ENCODE data around the gene GABRB1.

Gene GABRB1

DNA sequence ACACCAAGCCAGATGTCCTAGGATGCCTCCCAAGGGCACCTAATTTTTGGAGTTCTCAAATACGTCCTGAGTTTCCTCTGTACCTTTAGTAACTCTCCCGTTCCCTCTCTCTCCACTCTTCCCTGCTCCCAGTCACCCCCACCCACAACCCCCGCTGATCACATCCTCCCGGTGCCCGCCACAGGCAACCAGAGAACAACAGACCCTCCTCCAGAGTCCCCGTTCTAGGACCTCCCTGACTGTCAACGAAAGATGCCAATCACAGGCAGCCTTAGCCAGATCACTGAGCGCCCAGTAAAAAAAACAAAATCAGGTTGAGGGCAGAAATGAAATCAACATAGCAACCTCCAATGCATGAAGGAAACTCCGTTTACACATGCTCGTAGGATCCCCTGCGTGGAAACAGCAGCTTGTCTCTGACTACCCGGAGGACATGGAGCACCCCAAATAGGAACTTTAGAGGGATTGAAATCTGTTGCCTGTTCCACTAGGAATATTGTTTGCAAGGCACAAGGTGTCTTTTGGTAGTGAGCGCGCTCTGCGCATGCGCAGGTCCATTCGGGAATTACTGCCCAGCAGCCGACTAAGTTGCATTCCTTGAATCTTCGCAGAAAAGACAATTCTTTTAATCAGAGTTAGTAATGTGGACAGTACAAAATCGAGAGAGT, at the start of gene GABRB1:
TSS of gene GABRB1 (plus strand) at position 557 of the 668 bp plus-strand sequence.
- TF ChIP-seq, protein P1, sequence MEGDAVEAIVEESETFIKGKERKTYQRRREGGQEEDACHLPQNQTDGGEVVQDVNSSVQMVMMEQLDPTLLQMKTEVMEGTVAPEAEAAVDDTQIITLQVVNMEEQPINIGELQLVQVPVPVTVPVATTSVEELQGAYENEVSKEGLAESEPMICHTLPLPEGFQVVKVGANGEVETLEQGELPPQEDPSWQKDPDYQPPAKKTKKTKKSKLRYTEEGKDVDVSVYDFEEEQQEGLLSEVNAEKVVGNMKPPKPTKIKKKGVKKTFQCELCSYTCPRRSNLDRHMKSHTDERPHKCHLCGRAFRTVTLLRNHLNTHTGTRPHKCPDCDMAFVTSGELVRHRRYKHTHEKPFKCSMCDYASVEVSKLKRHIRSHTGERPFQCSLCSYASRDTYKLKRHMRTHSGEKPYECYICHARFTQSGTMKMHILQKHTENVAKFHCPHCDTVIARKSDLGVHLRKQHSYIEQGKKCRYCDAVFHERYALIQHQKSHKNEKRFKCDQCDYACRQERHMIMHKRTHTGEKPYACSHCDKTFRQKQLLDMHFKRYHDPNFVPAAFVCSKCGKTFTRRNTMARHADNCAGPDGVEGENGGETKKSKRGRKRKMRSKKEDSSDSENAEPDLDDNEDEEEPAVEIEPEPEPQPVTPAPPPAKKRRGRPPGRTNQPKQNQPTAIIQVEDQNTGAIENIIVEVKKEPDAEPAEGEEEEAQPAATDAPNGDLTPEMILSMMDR (IDR thresholded peaks at IDR 0.05; ENCODE audit: borderline replicate concordance, insufficient read depth, low read depth, low read length), result no peak
- peak within 1 kb of the TSS; percentile 61 for H3K4me3 ChIP-seq (ENCODE audit: low read depth, low read length)

DNA sequence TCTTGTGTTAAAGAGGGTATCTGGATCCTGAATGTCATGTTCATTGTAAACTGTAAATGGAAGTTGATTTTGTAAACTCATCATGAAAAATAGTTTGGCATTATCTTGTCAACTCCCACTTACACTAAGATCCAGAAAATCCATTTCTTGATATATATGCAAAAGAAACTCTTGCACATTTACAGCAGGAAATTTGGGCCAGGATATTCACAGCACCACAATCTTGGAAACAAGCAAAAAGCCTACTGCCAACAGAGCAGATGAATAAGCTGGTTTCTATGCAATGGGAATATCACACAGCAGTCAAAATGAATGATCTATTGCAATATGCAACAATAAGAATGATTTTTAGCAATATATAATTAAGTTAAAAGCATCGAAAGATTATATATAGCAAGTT, 46.6 kb upstream of the GABRB1 start:
- H3K4me3 ChIP-seq (ENCODE audit: low read depth, low read length), result no peak overlapping the region
- TF ChIP-seq, protein P1 (IDR thresholded peaks at IDR 0.05; ENCODE audit: borderline replicate concordance, insufficient read depth, low read depth, low read length), result no peak

DNA sequence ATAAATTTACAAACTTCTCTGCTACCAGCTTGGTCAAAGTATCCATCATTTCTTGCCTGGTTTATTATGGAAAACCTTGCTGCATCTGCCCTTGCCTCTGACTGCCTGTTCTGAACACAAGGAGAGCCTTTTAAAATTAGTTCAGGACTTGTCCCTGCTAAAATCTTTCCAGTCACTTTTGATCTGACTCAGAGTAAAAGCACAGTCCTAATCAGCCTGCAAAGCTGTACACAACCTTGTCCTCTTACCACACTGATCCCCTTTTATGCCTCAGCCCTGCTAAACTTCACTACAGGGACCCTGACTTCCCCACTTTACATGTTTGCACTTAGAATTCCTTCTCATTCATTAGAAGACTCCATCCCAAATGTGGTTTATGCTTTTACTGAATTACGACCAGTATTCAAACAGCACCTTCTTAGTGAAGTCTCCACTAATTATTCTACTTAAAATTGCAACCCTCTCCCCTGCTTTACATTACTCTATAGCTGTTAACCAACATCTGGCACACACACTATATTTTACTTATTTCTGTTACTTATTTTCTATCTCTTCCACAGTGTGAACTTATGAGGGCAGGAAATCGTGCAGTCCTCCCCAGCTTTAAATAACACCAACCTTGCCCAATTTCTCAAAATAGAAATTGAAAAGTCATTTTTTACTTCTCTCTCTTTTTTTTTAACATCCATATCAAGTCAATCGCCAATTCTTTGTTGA, 44.3 kb upstream of the GABRB1 start:
- TF ChIP-seq, protein P1 (IDR thresholded peaks at IDR 0.05; ENCODE audit: borderline replicate concordance, insufficient read depth, low read depth, low read length), result no peak
- H3K4me3 ChIP-seq (ENCODE audit: low read depth, low read length), result no peak overlapping the region

DNA sequence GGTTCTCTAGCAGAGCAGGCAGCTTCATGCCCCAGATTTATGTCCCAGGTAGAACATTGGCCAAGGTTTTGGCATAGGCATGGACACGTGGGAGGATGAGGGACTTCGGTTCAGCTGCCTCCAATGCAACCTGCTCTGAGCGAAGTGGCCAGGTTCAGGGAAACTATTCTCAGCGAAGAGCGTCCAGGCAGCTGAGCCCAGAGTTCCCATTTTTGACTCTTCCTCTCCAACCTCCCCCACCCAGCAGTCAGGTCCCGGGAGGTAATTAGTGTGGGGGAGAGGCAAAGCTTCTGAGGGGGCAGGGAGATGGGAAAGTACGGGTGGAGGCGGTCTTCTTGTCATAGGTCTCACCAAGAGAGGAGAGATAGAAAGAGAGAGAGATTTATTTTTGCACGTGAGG, 39.0 kb upstream of the GABRB1 start:
- no peak overlapping the region for H3K4me3 ChIP-seq (ENCODE audit: low read depth, low read length)
- TF ChIP-seq, protein P1 (IDR thresholded peaks at IDR 0.05; ENCODE audit: borderline replicate concordance, insufficient read depth, low read depth, low read length), result no peak

DNA sequence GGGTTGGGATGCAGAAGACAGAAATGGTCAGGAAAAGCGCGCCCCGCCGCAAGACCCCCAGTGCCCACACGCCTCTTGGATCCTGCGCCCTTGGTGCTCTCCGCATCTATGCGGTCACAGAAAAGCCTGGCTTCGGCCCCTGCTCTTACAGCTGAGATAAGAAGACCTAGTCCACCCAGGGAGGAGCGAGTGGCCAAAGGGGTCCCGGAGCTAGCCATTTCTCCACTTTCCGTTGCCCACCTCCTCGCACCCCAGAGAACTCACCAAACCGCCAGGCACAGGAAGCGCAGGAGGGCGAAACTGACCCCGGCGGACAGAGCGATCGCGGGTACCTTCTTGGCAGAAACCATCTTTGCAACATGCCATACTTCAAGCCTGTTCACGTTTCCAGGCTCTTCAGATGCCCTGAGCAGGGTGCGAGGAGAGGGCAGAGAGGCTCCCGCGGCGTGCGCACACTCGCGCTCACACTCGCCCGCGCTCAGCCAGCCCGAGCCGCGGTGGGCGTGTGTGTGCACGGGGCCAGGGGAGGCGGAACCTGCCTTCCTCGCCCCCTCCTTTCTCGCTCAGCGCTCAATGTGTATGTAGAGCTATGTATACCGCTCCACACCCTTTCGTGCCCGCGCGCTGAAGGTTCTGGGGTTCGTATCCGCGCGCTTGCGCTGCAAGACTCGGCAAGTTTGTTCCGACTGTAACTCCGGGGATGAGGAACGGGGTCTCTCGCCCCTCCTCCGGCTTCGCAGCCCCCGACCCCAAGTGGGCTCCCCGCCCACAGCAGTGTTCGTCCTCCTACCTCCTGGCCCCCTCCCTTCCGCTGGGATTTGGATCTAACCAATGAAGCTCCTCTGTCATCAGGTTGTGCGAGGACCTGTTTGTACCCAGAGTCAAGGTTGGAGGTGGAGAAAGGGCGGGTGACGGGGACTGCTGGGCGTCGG, 38.0 kb upstream of the GABRB1 start, which contains the start of gene GABRA4:
TSS of gene GABRA4 (minus strand) at position 507 of the 932 bp plus-strand sequence. CDS start at position 350, 157 bp downstream.
- TF ChIP-seq, protein P1 (IDR thresholded peaks at IDR 0.05; ENCODE audit: borderline replicate concordance, insufficient read depth, low read depth, low read length), result no peak
- H3K4me3 ChIP-seq (ENCODE audit: low read depth, low read length), result no peak within 1 kb of the TSS

DNA sequence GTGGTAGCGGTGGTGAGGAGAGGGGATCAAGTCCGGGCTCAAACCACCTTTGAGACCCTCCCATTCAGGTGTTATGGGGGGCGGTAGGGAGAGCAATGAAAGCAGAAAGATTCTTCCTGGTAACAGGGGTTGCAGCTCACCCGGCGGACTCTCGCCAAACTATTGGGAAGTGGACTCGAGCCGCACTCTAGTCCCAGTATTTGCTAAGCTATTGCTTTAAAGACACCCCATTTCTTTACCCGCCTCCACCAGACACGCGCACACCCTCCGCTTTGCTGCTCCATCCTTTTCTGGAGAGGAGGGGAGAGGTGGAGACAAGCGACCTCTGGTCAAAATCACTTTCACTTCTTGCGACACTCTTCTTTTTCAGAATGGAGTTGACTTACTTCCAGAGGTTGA, 37.4 kb upstream of the GABRB1 start:
- TF ChIP-seq, protein P1 (IDR thresholded peaks at IDR 0.05; ENCODE audit: borderline replicate concordance, insufficient read depth, low read depth, low read length), result no peak
- H3K4me3 ChIP-seq (ENCODE audit: low read depth, low read length), result no peak overlapping the region

Data from GM12875 (cell line).